Ecto neural progenitor cell (in vitro differentiated cells): ENCODE data around the gene TGM4.
A peak's percentile ranks its signal among the peaks of the same experiment; 100 is the strongest.
"Not testable (repeated sequence)": the region's sequence is repeated elsewhere in the genome, so short reads cannot be mapped to it uniquely, and the experiment has no call there.

Experiments
- DNase-seq: peaks from one replicate; pipeline ENCODE4 v3.0.0-alpha.2; 2018; ENCODE audit warnings: low spot score

TGM4 gene

DNA sequence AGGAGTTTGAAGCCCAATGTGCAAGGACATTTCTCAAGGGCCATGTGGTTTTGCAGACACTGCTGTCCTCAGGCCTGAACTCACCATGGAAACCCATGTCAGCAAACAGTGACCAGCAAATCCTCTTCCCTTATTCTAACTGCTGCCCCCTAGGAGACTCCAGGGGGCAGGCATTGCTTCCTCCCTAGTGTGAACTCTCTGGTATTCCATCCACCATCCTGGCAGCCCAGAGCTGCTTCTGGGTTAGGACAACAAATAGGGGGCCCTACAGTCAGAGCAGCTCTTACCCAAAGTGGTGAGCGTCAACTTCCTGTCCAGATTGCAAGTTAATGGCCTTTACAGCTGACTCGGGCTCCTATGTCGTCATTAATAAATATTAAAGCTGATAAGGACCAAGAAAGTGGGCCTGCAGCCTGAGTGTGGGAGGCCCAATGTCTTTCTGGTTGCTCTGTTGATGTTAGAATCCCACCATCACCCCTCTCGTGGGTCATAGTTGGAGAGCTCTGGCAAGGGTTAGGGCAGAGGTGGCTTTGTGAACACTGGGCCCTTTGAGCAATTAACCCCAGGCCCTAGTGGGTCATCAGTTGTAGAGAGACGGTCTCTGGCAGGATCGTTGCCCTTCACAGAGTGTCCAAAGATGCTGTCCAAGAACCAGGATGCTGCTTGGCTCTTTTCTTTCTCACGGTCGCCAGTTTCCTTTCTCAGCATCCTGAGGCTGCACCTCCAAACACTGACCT is 41.5 kb downstream of the TGM4 start:
- peak; percentile 31 for DNase-seq

DNA sequence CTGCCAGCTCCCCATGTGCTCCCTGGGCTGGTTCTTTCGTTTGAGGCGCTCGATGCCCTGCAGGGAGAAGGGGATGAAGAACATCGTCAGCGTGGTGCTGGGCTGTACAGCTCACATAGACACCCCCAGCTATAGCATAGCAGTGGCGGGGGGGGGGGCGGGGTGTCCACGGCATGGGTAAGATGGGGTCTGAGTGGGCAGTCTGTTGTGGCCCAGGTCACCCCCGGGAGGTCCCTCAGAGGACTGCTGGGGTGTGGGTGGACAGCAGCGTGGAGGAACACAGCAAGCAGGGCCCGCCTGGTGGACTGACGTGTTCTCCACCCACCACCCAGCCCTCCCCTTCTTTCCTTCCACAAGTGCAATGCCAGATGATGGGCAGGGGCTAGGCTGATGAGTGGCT is 43.7 kb downstream of the TGM4 start:
- no peak for DNase-seq

DNA sequence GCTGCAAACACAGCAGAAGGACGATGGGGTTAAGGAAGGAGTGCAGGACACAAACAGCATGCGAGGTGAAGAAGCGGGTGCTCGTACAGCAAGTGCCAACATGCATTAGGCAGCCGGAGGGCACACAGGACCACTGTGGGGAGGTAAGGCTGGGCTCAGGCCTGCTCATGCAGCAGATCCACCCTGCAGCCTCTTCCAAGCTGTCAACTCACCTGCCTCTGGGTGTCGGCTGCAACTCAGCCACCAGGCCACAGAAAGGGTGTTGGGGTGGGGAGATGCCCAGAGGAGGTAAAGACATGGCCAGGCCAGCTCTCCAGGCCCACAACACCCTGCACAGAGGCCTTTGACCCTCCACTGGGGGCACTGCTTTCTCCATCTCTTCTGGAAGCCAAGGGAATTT is 44.2 kb downstream of the TGM4 start:
- no peak for DNase-seq

DNA sequence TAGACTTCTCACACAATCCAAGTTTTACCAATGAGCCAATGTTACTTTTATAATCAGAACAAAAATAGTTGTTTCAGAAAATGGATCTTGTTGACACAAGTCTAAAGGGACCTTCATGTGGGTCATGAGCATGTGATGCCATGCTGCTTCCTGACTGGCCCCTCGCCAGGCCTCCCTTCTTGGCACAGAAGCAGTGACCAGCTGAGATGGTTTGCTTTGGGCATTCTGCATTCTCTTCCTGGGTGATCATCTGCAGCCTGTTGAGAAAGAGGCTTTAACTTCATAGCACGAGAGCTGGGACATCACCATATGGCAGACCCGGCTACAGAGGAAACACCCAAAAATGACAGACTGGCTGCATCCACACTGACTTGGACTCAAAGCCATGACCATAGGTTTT is 45.7 kb downstream of the TGM4 start:
- DNase-seq = no peak

DNA sequence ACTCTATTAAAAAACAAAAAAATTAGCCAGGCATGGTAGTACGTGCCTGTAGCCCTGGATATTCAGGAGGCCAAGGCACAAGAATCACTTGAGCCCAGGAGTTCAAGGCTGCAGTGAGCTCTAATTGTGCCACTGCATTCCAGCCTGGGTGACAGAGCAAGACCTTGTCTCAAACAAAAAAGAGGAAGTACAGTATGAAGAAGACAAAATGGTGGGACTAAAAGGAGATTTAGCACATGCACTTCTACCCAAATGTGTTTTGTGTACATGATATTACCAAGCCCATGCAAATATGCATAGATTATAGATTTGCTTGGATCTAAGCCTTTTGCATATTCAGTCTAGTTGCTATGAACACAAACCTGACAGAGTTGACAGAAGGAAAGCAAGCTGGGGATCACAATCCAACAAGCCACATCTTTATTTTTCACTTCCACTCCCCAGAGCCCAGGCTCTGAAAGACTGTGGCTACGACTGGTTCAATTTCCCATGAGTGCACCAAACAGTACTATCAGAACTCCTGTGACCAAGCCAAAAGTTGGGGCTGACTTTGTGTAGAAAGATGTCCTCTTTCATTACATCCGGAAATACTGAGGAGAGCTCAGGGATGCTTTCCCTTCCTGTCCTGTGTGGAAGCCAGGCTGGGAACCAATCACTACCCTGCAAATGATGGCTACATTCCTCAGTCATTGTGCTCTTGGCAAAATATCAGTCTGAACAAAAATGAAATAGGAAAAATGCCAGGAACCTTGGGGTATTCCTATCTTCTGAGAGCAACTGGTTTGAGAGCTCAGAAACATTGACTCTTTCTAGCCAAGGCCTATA is 49.4 kb downstream of the TGM4 start:
- no peak for DNase-seq

DNA sequence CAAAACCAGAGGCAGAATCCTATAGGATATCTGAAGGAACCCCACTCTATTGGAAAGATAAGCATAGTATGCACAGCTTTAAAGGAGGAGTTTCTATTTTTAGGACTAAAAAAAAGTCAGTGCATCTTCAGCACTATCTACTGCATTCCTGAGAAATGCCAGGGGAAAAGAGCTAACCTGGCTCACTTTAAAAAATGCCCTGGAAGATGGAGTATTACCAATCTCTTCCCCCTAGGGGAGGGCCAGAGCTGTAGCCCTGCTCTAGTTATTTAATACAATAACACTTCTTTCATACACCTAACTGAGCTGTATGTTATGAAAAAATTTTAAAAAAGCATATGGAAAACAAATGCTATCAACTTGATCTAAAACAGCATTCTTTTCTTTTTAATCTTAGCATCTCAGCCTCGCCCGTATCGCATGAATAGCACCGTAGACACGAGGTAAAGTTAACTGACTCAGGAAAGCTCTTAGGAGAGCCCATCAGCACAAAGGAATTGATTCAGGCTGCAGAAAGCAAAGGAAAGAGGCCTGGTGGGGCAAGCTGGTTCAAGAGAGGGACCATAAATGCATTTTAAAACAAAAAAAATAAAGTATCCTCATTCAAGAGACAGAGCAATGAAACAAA is 50.2 kb downstream of the TGM4 start:
- no peak for DNase-seq

DNA sequence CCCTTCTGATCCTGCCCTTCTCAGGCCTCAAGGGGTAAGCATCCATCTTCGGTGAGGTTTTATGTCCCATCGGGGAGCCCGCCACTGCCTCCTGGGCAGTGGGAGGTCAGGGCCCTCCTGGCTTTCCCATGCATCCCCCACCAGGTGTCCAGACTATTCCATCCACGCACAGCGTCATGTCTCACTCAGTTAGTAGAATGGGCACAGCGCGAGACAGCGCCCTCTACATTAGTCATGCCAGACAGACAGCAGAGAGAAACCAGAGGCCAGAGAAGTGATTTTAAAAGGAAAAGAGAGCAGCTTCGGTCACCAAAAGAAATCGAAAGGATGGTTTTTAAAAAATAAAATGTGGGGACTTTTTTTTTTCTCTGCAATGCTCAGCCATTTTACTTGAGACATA is 51.8 kb downstream of the TGM4 start:
- DNase-seq = no peak

DNA sequence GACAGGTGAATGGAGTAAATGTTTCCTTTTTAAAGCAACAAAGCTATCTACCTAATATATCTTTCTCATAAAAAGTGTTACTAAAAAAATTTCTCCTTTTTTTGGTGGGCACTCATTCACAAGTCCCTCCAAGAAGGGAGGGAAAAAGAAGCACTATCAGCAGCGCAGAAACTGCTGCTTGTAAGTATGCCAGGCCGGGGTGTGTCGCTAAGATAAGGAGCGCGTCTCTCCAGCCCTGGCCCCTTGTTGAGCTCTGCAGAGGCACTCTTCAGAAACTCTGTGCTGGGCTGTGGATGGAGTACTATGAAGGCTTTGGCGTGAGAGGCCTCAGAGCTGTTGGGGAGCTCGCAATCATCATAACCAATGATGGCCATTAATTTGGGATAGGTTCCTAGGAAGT is 52.5 kb downstream of the TGM4 start:
- DNase-seq = no peak

DNA sequence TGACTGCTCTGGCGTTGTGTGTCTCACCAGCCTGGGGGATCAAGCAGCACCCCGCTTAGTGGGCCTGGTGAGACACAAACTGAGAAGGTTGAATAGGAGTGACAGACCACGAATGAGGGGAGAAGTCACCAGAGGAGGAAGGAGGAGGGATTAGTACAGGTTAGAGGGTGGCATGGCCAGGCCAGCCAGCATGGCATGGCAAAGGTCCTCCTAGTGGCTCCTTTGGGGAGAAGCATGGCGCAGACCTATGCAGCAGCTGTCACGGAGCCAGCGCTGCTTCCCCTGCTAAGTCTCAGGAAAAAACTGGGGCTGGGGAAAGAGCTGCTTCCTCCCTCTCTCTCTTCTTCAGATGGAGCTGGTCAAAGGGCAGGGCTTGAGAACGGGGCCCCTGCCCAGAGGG is 53.0 kb downstream of the TGM4 start:
- DNase-seq = no peak

DNA sequence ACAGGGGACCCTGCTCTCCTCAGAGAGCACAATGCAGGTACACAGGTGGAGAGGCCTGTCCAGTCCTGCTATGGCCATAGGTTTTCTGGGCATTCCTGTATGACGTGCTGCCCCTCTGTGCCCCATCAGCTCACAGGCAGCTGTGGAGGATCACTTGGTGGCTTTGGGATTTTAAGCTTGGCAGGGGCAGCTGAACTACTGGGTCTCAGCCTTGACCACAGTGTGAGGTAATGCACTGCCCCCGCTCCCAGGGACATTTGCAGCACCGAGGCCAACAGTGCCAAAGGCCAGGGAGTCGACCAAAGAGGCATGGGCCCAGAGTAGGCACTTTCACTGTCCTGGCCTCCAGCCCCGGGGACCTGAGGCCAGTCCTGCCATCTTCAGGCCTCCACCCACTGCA is 55.4 kb downstream of the TGM4 start:
- no peak for DNase-seq

DNA sequence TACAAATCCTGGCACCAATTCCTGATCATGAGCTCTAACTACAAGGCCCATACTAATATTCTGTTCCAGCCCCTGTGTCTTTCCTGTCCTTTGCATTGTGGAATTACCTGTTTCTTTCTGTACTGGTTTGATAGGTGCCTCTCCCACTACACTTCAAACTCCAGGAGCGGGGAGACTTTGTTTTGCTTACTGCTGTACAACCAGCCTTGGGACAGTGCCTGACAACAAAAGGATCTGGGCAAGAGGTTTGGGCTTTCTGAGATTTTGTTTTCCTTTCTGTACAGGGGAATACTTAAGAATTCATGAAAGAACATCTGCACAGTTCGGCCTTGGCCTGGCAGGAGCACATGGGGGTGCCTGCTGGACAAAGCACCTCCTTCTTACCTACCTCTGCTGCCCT is 56.5 kb downstream of the TGM4 start:
- no peak for DNase-seq

DNA sequence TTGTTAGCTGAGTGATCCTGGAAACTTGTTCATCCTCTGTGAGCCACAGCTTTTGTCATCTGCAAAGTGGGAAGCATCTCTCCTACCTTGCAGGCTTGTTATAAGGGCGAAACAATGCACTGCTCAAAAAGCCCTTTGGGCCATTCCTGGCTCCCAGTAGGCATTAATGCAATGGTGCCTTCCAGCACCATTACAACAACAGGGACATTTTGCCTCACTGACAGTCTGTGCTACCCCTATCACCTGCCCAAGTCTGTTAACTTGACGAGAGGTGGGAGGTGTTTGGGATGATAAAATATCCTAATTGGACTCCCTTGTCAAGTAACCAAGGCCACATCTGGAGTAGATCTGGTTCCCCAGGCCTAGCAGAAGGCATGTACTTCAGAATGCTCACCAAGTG is 57.4 kb downstream of the TGM4 start:
- DNase-seq = no peak

DNA sequence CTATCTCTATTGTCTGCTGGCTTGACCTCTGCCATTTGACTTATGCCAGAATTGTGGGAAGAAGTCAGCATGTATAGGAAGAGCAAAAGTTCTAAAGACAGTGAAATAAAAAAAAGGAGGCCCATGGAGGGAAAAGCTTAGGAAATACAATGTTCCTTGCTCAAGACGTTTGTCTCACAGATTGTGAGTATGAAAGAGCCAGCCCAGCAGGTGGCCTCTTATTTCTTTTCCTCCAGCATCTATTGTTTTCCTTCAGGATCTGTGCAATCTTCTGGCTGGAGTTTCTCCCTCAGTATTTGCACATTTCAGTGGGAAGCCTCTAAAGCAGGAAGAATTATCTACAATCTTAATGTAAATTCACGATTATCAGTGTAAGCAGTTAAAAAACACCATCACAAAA is 57.9 kb downstream of the TGM4 start:
- DNase-seq = no peak

DNA sequence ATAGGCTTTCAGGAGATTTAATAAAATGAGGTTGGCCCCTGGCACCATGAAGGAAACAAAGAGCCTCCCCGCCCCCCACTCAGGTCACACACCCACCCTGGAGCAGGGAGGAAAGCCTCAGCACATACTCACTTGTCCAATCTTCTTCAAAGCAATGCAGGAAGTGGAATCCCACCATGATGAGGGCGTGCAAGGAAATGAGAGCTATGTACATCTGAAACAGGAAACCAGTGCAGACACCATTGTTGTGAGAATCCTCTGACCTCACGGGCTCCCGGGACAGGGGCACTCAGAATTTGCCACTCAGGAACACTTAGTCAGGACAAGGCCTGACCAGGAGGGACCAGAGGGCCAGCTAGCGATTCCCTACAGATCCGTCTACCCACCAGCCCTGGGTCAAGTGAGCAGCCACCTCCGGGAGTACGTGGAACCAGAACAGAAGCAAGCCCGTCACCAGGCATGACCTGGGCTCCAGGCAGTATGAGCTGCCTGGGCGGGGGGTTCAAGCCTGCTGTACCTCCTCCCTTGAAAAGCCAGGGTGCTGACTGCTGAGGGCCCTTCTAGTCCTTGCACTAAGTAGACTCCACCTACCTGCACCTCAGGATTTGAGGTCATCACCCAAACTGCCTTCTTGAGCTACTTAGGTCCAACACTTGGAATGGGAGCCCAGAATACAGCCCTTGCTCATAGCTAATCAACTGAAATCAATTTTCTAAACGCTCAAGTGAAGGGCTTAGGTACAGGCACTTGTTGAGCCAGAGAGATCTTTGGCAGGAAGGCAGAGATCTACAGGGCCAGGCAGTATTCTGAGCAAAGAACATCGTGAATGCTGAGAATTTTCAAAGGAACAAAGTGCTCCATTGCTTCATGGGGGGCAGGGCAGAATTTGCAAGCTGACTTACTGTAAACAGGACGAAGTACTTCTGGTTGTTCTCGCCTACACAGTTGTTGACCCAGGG is 58.9 kb downstream of the TGM4 start:
- no peak for DNase-seq

DNA sequence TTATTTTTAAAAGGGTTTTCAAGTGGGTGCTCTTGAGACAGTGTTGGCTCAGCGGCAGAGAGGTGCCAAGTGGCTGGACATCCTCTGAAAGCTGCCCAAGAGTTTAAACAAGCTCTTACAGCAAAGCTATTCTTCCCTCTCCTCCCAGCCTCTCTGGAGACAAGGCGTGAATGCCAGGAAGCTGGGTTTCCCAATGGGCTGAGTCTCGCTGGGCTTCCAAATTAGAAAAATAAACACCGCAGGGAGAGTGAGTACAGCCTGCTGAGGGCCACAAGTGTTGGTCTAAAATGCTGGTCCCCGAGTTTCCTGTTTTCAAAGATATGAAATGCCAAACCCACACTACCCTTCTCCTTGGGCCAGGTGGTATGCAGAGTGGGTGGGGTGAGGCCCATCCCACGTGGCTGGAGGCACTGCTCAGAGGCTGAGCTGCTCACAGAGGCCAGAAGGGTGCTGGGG is 65.2 kb downstream of the TGM4 start:
- no peak for DNase-seq

DNA sequence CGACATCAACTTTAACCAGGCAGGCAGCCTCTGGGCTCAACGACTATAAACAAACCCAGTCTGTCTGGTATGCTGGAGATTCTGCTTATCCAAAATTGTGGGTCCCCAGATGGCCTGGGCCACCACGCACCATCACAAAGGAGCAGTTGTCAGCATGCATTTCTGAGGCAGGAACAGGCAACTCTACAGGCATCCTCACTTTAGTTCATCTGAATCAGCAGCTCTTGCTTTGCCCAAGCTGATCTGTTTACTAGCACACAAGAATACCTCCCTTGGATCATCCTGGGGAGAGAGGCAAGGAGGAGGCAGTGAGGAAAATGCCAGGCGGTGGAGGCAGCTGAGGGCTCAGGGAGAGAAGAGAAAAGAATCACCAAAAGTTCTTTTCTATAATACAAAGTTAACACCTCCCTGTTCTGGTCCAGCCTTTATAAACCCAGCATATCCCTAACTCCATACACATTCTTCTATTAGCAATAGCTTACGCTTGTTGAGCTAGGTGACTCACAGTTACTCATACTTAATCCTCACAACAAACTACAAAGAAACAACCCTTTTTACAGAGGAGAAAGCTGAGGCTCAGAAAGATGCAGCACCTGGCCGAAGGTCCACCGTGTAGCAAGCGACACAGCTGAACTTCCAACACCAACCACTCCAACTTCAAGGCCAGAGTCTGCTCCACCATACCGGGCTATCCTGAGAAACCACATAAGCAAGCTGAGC is 68.0 kb downstream of the TGM4 start:
- no peak for DNase-seq

DNA sequence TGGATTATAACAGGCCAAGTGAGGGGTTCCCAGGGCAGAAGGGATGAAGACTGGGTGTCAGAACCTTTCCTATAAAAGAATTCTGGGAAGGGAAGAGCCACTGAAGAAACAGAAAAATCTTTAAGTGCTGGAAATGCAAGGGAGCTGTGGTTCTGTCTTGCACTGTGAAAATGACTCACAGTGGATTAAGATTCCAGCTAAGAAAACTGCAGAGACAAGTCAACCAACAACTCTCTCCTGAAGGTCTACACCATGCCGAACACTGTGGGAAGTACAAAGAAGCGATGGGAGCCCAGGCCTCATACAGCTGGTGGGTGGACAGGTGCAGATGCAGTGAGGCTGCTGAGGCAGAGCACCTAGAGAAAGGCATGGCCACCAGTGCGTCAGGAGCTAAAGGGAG is 73.8 kb downstream of the TGM4 start:
- no peak for DNase-seq

DNA sequence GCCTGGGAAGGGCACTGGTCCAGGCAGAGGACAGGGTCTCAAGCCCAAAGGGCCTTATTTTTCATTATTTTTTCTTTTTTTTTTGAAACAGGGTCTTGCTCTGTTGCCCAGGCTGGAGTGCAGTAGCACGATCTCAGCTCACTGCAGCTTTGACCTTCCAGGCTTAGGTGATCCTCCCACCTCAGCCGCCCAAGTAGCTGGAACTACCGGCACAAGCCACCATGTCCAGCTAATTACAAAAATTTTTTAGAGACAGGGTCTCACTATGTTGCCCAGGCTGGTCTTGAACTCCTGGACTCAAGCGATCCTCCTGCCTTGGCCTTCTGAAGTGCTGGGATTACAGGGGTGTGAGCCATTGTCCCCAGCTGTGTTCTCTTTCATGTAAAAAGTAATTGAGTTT is 75.4 kb downstream of the TGM4 start:
- not testable (repeated sequence) for DNase-seq

DNA sequence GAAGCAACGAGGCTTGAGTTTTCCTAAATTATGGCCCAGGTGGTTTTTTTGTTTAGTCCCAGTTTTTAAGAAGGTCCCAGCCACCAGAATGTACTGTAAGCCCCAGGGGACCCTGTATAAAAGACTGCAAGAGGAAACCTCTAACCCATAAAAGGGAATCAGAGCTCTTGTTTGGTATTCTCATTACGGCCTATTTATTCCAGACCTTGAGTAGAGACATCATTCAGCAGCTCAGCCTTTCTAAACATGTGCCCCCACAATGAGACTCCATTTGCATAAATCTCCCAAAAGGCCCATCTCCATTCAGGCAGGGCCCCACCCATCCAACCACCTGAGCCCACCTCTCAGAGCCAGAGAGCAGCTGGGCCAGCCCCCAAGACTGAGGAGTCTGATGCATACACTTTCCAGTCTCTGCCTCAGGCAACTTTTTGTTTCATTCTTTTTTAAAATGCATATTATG is 75.9 kb downstream of the TGM4 start:
- no peak for DNase-seq

DNA sequence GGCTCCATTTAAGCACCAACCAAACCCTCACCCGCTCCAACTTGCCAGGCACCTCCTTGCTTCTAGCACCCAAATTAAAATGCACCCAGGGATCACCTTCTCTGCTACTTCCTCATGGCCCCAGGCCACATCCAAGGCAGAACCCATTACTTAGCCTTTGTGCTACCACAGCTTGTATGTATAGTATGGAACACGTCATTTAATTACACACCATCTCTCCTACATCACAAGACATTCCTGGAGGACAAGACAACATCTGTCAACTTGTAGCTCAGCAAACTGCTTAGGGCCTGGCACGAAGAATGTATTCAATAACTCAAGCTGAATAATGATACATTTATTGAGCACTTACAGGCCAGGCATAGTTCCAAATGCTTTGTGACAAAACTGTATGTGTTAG is 78.3 kb downstream of the TGM4 start:
- no peak for DNase-seq

DNA sequence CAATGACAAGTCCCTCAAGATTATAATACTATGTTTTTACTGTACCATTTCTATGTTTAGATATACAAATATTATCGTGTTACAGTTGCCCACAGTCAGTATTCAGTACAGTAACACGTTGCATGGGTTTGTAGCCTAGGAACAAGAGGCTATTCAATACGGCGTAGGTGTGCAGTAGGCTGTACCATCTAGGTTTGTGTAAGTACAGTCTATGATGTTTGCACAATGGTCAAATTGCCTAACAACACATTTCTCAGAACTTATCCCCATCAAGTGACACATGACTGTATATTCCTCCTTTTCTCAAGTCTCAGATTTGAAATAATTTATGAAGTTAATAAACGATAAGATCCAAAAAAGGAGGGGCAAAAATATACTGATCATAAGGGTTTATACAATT is 79.9 kb downstream of the TGM4 start:
- DNase-seq = no peak
